Activated CD8-positive, alpha-beta memory T cell treated with anti-CD3 and anti-CD28 coated beads for 36 hours (primary cell): ENCODE data around the gene MAPKAPK3. TPM values are rescaled to one million over a fixed set of nuclear protein-coding genes. Genes with fewer than 3 reads are reported as not detected.
"Not testable (repeated sequence)": the region's sequence is repeated elsewhere in the genome, so short reads cannot be mapped to it uniquely, and the experiment has no call there.

Source experiments
- CTCF ChIA-PET: fragments of 350-600 bp; sonication (Branson Sonifier 250); formaldehyde crosslinking; loops from one replicate; lab custom pipeline; 2021; ENCODE audit warnings: antibody characterized with exemption; lab: Charles Lee
- POLR2A ChIA-PET: fragments of 350-600 bp; sonication (Branson Sonifier 250); formaldehyde crosslinking; loops from one replicate; lab custom pipeline; 2021; ENCODE audit warnings: antibody characterized with exemption; lab: Charles Lee
- total RNA-seq, 2 experiments: library from RNA; stranded (reverse); gene quantifications; one replicate each; pipeline ENCODE4 v1.2.3, GENCODE V29; 2021

MAPKAPK3 gene
- total RNA-seq, 2 experiments from 2014 or later, result 169 to 170 TPM

- CTCF ChIA-PET, result interaction anchor here (3.1 kb wide), 1 partner anchor 56 kb away, joined by 14 read pairs; the partner anchor contains the start of gene MAPKAPK3
- POLR2A ChIA-PET, result interaction anchor here (0.6 kb wide), 1 partner anchor 353 kb away, joined by 15 read pairs; no protein-coding TSS in a partner anchor
Measured at GRCh38 chr3:50672656-50673055, 55.7 kb downstream of the MAPKAPK3 start.

GRCh38 chr3:50673931-50674330 is 57.0 kb downstream of the MAPKAPK3 start:
- POLR2A ChIA-PET, result no interaction called here
- CTCF ChIA-PET, result interaction anchor here (1.1 to 3.1 kb wide), 2 partner anchors 9 to 58 kb away, joined by 5 to 14 read pairs; partner anchors contain the start of gene MAPKAPK3

DNA sequence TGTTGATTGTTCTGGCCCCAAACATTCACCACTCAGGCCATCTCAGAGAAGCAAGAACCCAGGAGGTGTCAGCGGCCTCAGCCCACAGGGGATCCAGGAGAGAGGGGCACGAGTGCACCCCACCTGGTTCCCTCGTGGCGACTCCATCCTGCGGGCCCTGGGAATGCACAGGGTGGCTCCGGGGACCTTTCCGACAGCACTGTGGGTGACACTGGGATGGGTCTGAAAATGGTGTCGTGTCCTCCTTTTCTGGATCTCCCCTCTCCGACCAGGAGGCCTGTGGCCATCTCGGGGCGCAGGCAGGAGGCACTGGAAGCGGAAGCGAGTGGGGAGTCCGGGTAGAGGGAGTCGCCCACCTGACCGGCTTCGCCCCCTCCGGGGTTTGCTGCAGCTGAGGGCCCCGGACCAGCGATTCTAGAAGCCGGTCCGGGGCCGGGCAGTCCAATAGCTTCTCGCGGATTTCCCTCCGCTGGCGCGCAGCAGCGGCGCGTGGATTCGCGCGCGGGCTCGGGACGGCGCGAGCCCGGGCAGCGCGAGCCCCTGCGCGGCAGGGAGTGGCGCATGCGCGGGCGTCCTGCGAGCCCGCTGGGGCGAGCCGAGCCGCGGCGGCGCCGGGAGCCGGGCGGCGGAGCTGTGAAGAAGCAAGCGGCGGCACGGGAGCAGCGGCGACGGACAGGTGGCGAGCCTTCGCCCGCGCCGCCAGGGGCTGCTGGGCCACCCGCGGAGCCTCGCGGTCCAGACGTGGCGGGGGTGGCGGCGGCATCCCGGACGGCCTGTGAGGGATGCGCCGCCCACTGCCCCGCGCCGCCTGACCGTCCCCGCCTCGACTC is 57.6 kb downstream of the MAPKAPK3 start, which contains the start of gene DOCK3:
DOCK3 (plus strand) TSS at position 579 of the 830 bp plus-strand sequence. CDS start 337 bp downstream, outside the sequence.
- ChIA-PET POLR2A (no interaction called here), CTCF (interaction anchor here (0.7 to 3.1 kb wide), 3 partner anchors 10 to 181 kb away, joined by 3 to 14 read pairs (median 5); partner anchors contain the start of gene MAPKAPK3)

GRCh38 chr3:50675179-50676030 is 58.5 kb downstream of the MAPKAPK3 start:
- POLR2A ChIA-PET, result no interaction called here
- CTCF ChIA-PET, result interaction anchor here (0.7 to 3.1 kb wide), 7 partner anchors 9 to 681 kb away, joined by 3 to 14 read pairs (median 4); partner anchors contain the start of gene MAPKAPK3

- ChIA-PET CTCF (interaction anchor here (0.7 to 1.2 kb wide), 4 partner anchors 10 to 680 kb away, joined by 3 to 6 read pairs (median 4); no protein-coding TSS in a partner anchor), POLR2A (no interaction called here)
Measured at GRCh38 chr3:50676031-50676705, 59.2 kb downstream of the MAPKAPK3 start.

DNA sequence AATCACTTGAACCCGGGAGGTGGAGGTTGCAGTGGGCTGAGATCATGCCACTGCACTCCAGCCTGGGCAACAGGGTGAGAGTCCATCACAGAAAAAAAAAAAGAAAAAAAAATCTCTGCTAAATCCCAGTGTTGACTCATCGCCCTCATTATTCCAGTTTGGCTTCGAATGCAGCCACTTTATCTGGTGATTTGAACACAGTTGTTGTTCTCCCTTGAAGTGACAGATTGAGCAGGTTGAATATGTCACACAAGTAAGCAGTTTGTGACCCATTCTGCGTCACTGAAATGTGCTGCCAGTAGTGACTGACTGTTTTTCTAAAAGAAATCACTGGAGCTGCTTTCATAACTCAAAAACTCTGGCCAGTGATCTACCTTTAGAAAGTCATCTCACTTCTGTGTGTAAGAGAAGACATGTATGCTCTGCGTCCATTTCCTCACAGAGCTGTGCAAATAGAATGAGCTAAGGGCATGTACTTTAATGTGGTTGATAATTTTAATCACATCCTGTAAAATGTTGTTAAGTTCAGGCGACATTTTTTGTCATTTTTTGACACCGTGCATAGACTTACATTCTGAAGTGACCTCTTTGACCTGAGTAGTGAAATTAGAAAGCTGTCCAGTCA is 70.3 kb downstream of the MAPKAPK3 start:
- CTCF ChIA-PET, result interaction anchor here (1.3 kb wide), 1 partner anchor 11 kb away, joined by 4 read pairs; no protein-coding TSS in a partner anchor
- POLR2A ChIA-PET, result no interaction called here

- POLR2A ChIA-PET, result no interaction called here
- CTCF ChIA-PET, result interaction anchor here (1.3 kb wide), 1 partner anchor 12 kb away, joined by 4 read pairs; no protein-coding TSS in a partner anchor
Measured at GRCh38 chr3:50687916-50688315, 71.0 kb downstream of the MAPKAPK3 start.

DNA sequence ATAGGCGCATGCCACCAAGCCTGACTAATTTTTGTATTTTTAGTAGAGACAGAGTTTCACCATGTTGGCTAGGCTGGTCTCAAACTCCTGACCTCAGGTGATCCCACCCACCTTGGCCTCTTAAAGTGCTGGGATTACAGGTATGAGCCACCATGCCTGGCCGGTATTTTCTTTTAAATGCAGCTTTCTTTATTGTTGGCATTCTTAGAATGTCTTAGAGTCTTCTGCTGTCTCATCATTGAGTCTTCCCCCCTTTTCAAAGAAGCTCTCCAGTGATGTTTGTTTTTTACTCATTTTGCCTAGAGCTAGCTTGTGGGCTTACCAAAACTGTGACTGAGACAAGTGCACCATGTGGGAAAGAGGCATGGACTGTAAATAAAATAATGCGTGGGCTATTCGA is 71.7 kb downstream of the MAPKAPK3 start:
- CTCF ChIA-PET, result interaction anchor here (0.6 kb wide), 1 partner anchor 499 kb away, joined by 3 read pairs; no protein-coding TSS in a partner anchor
- POLR2A ChIA-PET, result not testable (repeated sequence)

DNA sequence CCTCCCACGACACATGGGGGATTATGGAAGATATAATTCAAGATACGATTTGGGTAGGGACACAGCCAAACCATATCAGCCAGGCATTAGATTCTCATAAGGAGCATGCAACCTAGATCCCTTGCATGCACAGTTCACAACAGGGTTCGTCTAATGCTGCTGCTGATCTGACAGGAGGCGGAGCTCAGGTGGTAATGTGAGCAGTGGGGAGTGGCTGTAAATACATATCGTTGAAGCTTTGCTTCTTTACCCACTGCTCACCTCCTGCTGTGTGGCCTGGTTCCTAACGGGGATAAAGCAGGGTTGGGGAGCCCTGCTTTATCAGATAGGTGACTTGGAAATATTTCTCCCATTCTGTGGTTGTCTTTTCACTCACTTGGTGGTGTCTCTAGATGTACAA is 72.6 kb downstream of the MAPKAPK3 start:
- CTCF ChIA-PET, result no interaction called here
- POLR2A ChIA-PET, result no interaction called here

GRCh38 chr3:50695031-50695430 is 78.1 kb downstream of the MAPKAPK3 start:
- POLR2A ChIA-PET, result no interaction called here
- CTCF ChIA-PET, result no interaction called here

DNA sequence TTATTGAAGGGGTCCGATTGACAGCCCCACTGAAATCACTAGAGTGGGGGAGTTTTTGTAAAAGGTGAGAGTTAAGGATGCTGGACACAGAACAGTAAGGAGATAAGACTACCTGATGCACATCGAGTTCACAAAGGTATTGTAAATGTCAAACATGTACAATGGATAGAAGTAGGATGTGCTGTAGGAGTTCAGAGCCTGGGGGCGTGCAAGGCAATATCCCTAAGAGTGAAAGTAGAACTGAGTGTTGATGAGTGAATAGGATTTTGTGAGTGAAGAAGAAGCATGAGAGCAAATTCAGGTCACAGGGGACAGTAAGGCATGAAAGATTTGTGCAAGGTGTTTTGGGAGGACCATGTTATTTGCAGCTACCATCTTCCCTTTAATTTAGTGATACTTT is 79.3 kb downstream of the MAPKAPK3 start:
- CTCF ChIA-PET, result no interaction called here
- POLR2A ChIA-PET, result no interaction called here

DNA sequence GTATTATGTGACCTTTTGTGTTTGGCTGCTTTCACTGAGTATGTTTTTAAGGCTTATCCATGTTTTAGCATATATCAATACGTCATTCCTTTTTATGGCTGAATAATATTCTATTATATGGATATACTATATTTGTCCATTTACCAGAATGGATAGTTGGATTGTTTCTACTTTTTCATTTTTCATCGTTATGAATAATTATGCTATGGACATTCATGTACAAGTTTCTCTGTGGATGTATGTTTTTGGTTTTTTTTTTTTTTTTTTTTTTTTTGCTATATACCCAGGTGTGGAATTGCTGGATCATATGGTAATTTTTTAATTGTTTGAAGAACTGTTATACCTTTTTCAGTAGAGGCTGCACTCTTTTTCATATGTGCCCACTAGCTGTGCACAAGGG is 81.3 kb downstream of the MAPKAPK3 start:
- POLR2A ChIA-PET, result no interaction called here
- CTCF ChIA-PET, result no interaction called here

Other genes with a start within 250 kb of the MAPKAPK3 start
- under 1 TPM; 0.55 to 0.67 TPM for gene CACNA2D2, start 113.5 kb upstream of the MAPKAPK3 start, total RNA-seq
- 10 to 100 TPM; 11.3 to 12.7 TPM for gene C3orf18, start 49.4 kb upstream of the MAPKAPK3 start, total RNA-seq
- 10 to 100 TPM; 58.6 to 59.7 TPM for gene HEMK1, start 47.6 kb upstream of the MAPKAPK3 start, total RNA-seq
- 100 to 1,000 TPM; 219 to 220 TPM for gene CISH, start 5.4 kb upstream of the MAPKAPK3 start, total RNA-seq
- gene DOCK3, start 57.8 kb downstream of the MAPKAPK3 start, total RNA-seq, result 1 to 10 TPM; 2.1 to 2.5 TPM